RWPE2 (cell line): ENCODE results near the gene PSAT1.

Experiments used
- ATAC-seq: fragments of 200-7000 bp; cut with Tn5 transposase; 3 replicates; pipeline ENCODE4 v1.9.1; 2021; ENCODE audit warnings: low read depth
- DNase-seq: peaks from one replicate; pipeline ENCODE4 v3.0.0-alpha.2; 2020; ENCODE audit warnings: low spot score
- H3K27ac ChIP-seq: fragments of 450-650 bp; 2 replicates; pipeline ENCODE4 v1.5.1; 2017; ENCODE audit warnings: mild to moderate bottlenecking; ENCODE audit not compliant: poor library complexity, severe bottlenecking
- H3K27me3 ChIP-seq: fragments of 250-450 bp; sonication (Bioruptor Pico); 2 replicates; pipeline ENCODE4 v1.5.1; 2021; ENCODE audit warnings: mild to moderate bottlenecking, moderate library complexity; ENCODE audit not compliant: insufficient read depth, poor library complexity, severe bottlenecking
- H3K36me3 ChIP-seq: fragments of 250-450 bp; sonication (Bioruptor Pico); 2 replicates; pipeline ENCODE4 v1.5.1; 2020; ENCODE audit warnings: low read depth, mild to moderate bottlenecking, moderate library complexity
- H3K4me1 ChIP-seq: fragments of 250-450 bp; sonication (Bioruptor Pico); 2 replicates; pipeline ENCODE4 v1.5.1; 2021; ENCODE audit warnings: mild to moderate bottlenecking, moderate library complexity; ENCODE audit not compliant: insufficient read depth, poor library complexity, severe bottlenecking
- H3K4me3 ChIP-seq: fragments of 250-450 bp; sonication (Bioruptor Pico); 2 replicates; pipeline ENCODE4 v1.5.1; 2021; ENCODE audit warnings: mild to moderate bottlenecking, moderate library complexity; ENCODE audit not compliant: severe bottlenecking
- H3K9me3 ChIP-seq: fragments of 250-450 bp; sonication (Bioruptor Pico); 2 replicates; pipeline ENCODE4 v1.5.1; 2021; ENCODE audit warnings: mild to moderate bottlenecking, moderate library complexity; ENCODE audit not compliant: severe bottlenecking
- TF ChIP-seq, protein P1 (sequence below): fragments of 450-650 bp; IDR thresholded peaks from one replicate; pipeline ENCODE4 v1.5.1; 2017; ENCODE audit warnings: mild to moderate bottlenecking, moderate library complexity; ENCODE audit not compliant: poor library complexity, severe bottlenecking

Gene PSAT1

DNA sequence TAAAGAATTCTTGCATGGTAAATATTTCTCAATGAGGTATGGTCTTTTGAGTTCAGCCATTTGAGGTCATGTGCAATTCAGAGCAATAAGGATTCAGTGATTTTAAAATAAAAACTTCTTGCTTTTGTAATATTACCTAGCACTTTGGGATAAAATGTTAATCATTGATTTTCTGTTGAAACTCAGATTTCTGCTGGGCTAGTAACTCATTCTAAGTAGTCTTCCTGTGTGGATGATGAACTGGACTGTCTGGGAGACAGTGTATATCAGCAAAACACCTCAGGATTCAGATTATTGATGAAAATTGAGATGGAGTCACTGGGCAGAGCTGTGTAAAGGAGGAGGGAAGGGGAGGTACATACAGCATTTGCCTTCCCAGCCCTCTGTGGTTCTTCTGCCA lies 10.8 kb upstream of the PSAT1 start:
- no peak for ATAC-seq
- no peak overlapping the region for H3K4me3 ChIP-seq
- TF ChIP-seq, protein P1, sequence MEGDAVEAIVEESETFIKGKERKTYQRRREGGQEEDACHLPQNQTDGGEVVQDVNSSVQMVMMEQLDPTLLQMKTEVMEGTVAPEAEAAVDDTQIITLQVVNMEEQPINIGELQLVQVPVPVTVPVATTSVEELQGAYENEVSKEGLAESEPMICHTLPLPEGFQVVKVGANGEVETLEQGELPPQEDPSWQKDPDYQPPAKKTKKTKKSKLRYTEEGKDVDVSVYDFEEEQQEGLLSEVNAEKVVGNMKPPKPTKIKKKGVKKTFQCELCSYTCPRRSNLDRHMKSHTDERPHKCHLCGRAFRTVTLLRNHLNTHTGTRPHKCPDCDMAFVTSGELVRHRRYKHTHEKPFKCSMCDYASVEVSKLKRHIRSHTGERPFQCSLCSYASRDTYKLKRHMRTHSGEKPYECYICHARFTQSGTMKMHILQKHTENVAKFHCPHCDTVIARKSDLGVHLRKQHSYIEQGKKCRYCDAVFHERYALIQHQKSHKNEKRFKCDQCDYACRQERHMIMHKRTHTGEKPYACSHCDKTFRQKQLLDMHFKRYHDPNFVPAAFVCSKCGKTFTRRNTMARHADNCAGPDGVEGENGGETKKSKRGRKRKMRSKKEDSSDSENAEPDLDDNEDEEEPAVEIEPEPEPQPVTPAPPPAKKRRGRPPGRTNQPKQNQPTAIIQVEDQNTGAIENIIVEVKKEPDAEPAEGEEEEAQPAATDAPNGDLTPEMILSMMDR, result no peak
- DNase-seq, result no peak
- H3K4me1 ChIP-seq, result peaks cover 11% of the 10 kb centered on the region
- H3K9me3 ChIP-seq, result no peaks in the 10 kb centered on the region
- H3K27ac ChIP-seq, result no peak overlapping the region
- no peaks in the 10 kb centered on the region for H3K27me3 ChIP-seq
- no peaks in the 10 kb centered on the region for H3K36me3 ChIP-seq

DNA sequence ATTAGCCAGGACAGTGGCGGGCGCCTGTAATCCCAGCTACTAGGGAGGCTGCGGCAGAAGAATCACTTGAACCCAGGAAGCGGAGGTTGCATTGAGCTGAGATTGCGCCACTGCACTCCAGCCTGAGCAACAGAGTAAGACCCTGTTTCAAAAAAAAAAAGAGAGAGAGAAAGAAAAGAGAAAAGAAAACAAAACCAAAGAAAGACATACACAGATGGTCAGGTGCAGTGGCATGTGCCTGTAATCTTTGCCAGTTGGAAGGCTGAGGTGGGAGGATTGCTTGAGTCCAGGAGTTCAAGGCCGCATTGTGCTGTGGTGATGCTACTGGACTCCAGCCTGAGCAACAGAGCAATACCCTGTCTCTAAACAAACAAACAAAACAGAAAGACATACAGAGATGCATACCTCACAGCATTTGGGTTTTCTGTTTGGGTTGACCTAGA lies 10.0 kb upstream of the PSAT1 start:
- DNase-seq (no peak), ATAC-seq (no peak)
- Histone ChIP-seq H3K4me1 (peaks cover 11% of the 10 kb centered on the region), H3K36me3 (no peaks in the 10 kb centered on the region), H3K4me3 (no peak overlapping the region), H3K9me3 (no peaks in the 10 kb centered on the region), H3K27me3 (no peaks in the 10 kb centered on the region), H3K27ac (no peak overlapping the region)
- TF ChIP-seq, protein P1, result no peak

DNA sequence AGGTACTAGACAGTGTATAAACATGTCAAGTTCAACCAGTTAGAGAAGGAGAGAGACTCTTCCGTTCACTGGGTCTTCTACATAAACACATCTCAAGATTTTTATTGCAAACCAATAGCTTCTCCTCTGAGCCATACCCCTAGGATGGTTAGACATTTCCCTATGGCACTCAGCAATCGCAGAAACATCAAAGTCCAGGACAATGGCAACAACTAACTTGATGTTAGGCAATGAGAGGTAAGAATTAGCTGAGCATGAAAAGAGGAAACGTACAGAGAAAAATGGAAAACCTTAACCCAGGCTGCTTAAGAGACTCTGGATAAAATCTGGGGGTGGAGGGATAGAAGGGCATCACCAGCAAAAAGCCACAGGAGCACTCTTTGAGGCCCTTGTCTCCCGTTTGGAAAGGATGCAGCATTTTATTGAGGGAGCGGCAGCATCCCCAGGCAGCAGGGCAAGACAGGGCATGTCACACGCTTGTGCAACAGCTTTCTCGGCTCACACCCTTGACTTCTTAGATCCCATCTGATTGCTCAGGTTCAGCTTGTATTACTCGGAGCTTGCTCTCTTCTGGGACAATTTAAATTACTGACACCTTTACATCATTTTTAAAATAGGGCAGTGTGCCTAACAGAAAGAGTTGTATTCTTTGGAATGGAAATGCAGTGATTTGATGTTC lies 8.6 kb upstream of the PSAT1 start:
- DNase-seq (peak; percentile 75), ATAC-seq (peak; percentile 98)
- no peaks in the 10 kb centered on the region for H3K9me3 ChIP-seq
- no peak overlapping the region for H3K27ac ChIP-seq
- H3K27me3 ChIP-seq, result no peaks in the 10 kb centered on the region
- H3K4me1 ChIP-seq, result peaks cover 11% of the 10 kb centered on the region
- TF ChIP-seq, protein P1, result no peak
- no peak overlapping the region for H3K4me3 ChIP-seq
- no peaks in the 10 kb centered on the region for H3K36me3 ChIP-seq

DNA sequence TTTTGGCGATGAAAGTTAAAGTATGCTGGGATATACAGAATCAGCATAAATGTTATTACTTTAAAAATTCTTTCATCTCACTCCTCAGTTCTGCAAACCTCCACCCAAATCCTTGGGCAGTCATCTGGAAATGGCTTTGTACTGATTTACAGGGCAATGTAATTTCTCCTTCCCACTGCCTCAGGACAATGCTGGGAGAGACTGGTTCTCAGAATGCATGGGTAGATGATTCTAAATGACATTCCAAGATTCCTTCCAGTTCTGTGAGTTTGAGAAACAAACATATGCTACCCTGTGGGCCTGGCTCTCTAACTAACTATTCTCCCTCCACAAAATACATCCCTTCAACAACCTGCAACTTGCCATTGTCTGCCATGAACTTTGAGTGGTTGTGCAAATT lies 7.5 kb upstream of the PSAT1 start:
- Histone ChIP-seq H3K27ac (no peak overlapping the region), H3K36me3 (no peaks in the 10 kb centered on the region), H3K27me3 (no peaks in the 10 kb centered on the region), H3K4me1 (peaks cover 11% of the 10 kb centered on the region), H3K4me3 (no peak overlapping the region), H3K9me3 (no peaks in the 10 kb centered on the region)
- no peak for DNase-seq
- TF ChIP-seq, protein P1, result no peak
- ATAC-seq, result no peak

DNA sequence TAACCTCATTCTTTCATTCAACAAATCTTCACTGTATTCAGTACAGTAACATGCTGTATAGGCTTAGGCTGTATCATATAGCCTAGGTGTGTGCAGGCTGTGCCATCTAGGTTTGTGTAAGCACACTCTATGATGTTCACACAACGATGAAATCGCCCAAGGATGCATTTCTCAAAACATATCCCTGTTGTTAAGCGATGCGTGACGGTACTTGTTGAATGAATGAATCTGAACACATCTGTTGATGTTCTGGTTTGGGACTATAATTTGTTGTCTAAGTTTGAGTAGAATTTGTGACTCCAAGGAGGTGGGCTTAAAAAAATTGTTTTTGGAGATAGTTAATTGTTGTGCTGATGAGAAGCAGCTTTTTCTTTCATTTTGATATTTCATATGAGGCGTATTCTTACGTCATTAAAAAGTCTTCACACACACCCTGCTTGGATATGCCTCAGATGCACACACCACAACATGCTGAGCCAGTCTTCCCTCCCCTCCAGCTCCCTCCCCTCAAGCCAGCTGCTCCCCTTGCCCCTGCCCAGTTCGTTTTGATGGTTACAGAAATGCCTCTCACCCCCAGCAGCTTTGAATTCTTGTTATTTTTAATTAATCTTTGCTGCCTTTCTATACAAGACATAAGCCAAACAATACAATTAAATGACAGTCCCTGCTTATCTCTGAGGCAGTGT lies 5.5 kb upstream of the PSAT1 start:
- no peak overlapping the region for H3K4me3 ChIP-seq
- ATAC-seq, result no peak
- peaks cover 18% of the 10 kb centered on the region for H3K4me1 ChIP-seq
- TF ChIP-seq, protein P1, result no peak
- H3K27me3 ChIP-seq, result no peaks in the 10 kb centered on the region
- no peak for DNase-seq
- H3K27ac ChIP-seq, result no peak overlapping the region
- H3K9me3 ChIP-seq, result no peaks in the 10 kb centered on the region
- H3K36me3 ChIP-seq, result no peaks in the 10 kb centered on the region
